Right lung (tissue), 5 donors: ENCODE measurements around the gene AJUBA. TPM values are rescaled to one million over a fixed set of nuclear protein-coding genes. Genes with fewer than 3 reads are reported as not detected.
A peak's percentile ranks its signal among the peaks of the same experiment; 100 is the strongest.
"Not testable (repeated sequence)": the region's sequence is repeated elsewhere in the genome, so short reads cannot be mapped to it uniquely, and the experiment has no call there.

ENCODE experiments used
- DNase-seq, 2 donors: peaks; one replicate each; pipeline ENCODE4 v3.0.0-alpha.2; 2013
- polyA plus RNA-seq, 5 donors: library from polyadenylated mRNA; unstranded; fragments of 120-200 nt; gene quantifications; one replicate each; pipeline versions ENCODE4 v1.2.1 to v1.2.3, GENCODE V29; 2013; ENCODE audit warnings: inconsistent platforms in 1 of 5, low replicate concordance in 1 of 5; ENCODE audit not compliant: insufficient read length in 5 of 5, insufficient read depth in 1 of 5

The AJUBA gene
- polyA plus RNA-seq, 5 donors = 31.3 to 50.3 (median 40.6) TPM

GRCh38 chr14:23008831-23009230, 26.5 kb upstream of the AJUBA start:
- DNase-seq = no peak

GRCh38 chr14:23006544-23007419, 24.4 kb upstream of the AJUBA start:
- peak; percentile 97 to 98 for DNase-seq

GRCh38 chr14:23006188-23006534, 23.8 kb upstream of the AJUBA start:
- no peak for DNase-seq

- DNase-seq = no peak
Measured at GRCh38 chr14:23005451-23006187, 23.3 kb upstream of the AJUBA start.

GRCh38 chr14:23004274-23004673, 21.9 kb upstream of the AJUBA start:
- DNase-seq = not testable (repeated sequence)

GRCh38 chr14:23002592-23002991, 20.2 kb upstream of the AJUBA start:
- no peak for DNase-seq

- DNase-seq = no peak
Measured at GRCh38 chr14:23000860-23001259, 18.5 kb upstream of the AJUBA start.

- no peak for DNase-seq
Measured at GRCh38 chr14:22998329-22999012, 16.1 kb upstream of the AJUBA start.

GRCh38 chr14:22997676-22998323, 15.4 kb upstream of the AJUBA start:
- DNase-seq = no peak

- DNase-seq = no peak
Measured at GRCh38 chr14:22996768-22997654, 14.7 kb upstream of the AJUBA start.

GRCh38 chr14:22995889-22996625, 13.7 kb upstream of the AJUBA start:
- DNase-seq = no peak

- peak in 1 of 2 donors; percentile 40 for DNase-seq
Measured at GRCh38 chr14:22994762-22995275, 12.5 kb upstream of the AJUBA start.

GRCh38 chr14:22993517-22993916, 11.2 kb upstream of the AJUBA start:
- DNase-seq = no peak

GRCh38 chr14:22991852-22992251, 9.5 kb upstream of the AJUBA start:
- no peak for DNase-seq

- no peak for DNase-seq
Measured at GRCh38 chr14:22987291-22987690, 4.9 kb upstream of the AJUBA start.

- DNase-seq = peak; percentile 67 to 85
Measured at GRCh38 chr14:22986508-22987054, 4.2 kb upstream of the AJUBA start.

GRCh38 chr14:22985894-22986507, 3.6 kb upstream of the AJUBA start:
- no peak for DNase-seq

- DNase-seq = no peak
Measured at GRCh38 chr14:22984959-22985658, 2.8 kb upstream of the AJUBA start.
